ENCODE results near the gene TBCK.

TBCK gene

GRCh38 chr4:106286611-106287010 lies 29.4 kb downstream of the TBCK start:
- no peak for DNase-seq (ENCODE audit: low spot score)

- DNase-seq (ENCODE audit: low spot score): no peak
These were observed 31.8 kb downstream of the TBCK start for GRCh38 chr4:106284227-106284626.

GRCh38 chr4:106277140-106277675 lies 38.8 kb downstream of the TBCK start:
- DNase-seq (ENCODE audit: low spot score): no peak

- DNase-seq (ENCODE audit: low spot score): no peak
These were observed 42.2 kb downstream of the TBCK start for GRCh38 chr4:106273831-106274230.

- DNase-seq (ENCODE audit: low spot score): no peak
These were observed 45.3 kb downstream of the TBCK start for GRCh38 chr4:106270736-106271135.

GRCh38 chr4:106269711-106270110 lies 46.3 kb downstream of the TBCK start:
- no peak for DNase-seq (ENCODE audit: low spot score)

- no peak for DNase-seq (ENCODE audit: low spot score)
These were observed 47.2 kb downstream of the TBCK start for GRCh38 chr4:106268786-106269185.

GRCh38 chr4:106266201-106266600 lies 49.8 kb downstream of the TBCK start:
- no peak for DNase-seq (ENCODE audit: low spot score)

- DNase-seq (ENCODE audit: low spot score): no peak
These were observed 51.7 kb downstream of the TBCK start for GRCh38 chr4:106264331-106264728.

GRCh38 chr4:106263594-106264330 lies 52.2 kb downstream of the TBCK start:
- no peak for DNase-seq (ENCODE audit: low spot score)

GRCh38 chr4:106261980-106262379 lies 54.0 kb downstream of the TBCK start:
- no peak for DNase-seq (ENCODE audit: low spot score)

GRCh38 chr4:106258145-106259045 lies 57.6 kb downstream of the TBCK start:
- no peak for DNase-seq (ENCODE audit: low spot score)

- no peak for DNase-seq (ENCODE audit: low spot score)
These were observed 59.8 kb downstream of the TBCK start for GRCh38 chr4:106256190-106256589.

GRCh38 chr4:106255195-106255594 lies 60.8 kb downstream of the TBCK start:
- DNase-seq (ENCODE audit: low spot score): no peak

GRCh38 chr4:106253364-106254129 lies 62.5 kb downstream of the TBCK start:
- no peak for DNase-seq (ENCODE audit: low spot score)

GRCh38 chr4:106247600-106247999 lies 68.4 kb downstream of the TBCK start:
- no peak for DNase-seq (ENCODE audit: low spot score)

- no peak for DNase-seq (ENCODE audit: low spot score)
These were observed 69.6 kb downstream of the TBCK start for GRCh38 chr4:106246441-106246840.

- DNase-seq (ENCODE audit: low spot score): no peak
These were observed 70.8 kb downstream of the TBCK start for GRCh38 chr4:106245176-106245575.

- DNase-seq (ENCODE audit: low spot score): no peak
These were observed 75.3 kb downstream of the TBCK start for GRCh38 chr4:106240699-106241098.

GRCh38 chr4:106238820-106239420 lies 77.1 kb downstream of the TBCK start:
- DNase-seq (ENCODE audit: low spot score): peak; percentile 14

GRCh38 chr4:106231931-106232330 lies 84.1 kb downstream of the TBCK start:
- no peak for DNase-seq (ENCODE audit: low spot score)

- DNase-seq (ENCODE audit: low spot score): no peak
These were observed 93.5 kb downstream of the TBCK start for GRCh38 chr4:106222548-106222947.

Measured in germinal center (tissue), 1 donor.